Activated CD4-positive, alpha-beta T cell treated with anti-CD3 and anti-CD28 coated beads, Interleukin-2, amount 50 U/mL, for 48 hours (primary cell): ENCODE results near the gene LEKR1.
"Not testable (repeated sequence)": the region's sequence is repeated elsewhere in the genome, so short reads cannot be mapped to it uniquely, and the experiment has no call there.

Source experiments
- DNase-seq, 2 experiments: peaks; one replicate each; pipeline ENCODE4 v3.0.0-alpha.2; 2020

Gene LEKR1

GRCh38 chr3:156826144-156826895, at the start of gene LEKR1:
LEKR1 (plus strand) TSS chr3:156826353; CDS start chr3:156829330, 2,977 bp downstream.
- DNase-seq = peak; percentile 75 to 80

- DNase-seq = no peak
Measured at GRCh38 chr3:156776871-156777270, 49.3 kb upstream of the LEKR1 start.

- DNase-seq = no peak
Measured at GRCh38 chr3:156781310-156782230, 44.6 kb upstream of the LEKR1 start.

- DNase-seq = no peak
Measured at GRCh38 chr3:156782319-156782718, 43.8 kb upstream of the LEKR1 start.

GRCh38 chr3:156782921-156783320, 43.2 kb upstream of the LEKR1 start:
- no peak for DNase-seq

- peak in 1 of 2 experiments; percentile 8 for DNase-seq
Measured at GRCh38 chr3:156787001-156787400, 39.2 kb upstream of the LEKR1 start.

GRCh38 chr3:156787926-156788663, 38.1 kb upstream of the LEKR1 start:
- DNase-seq = peak; percentile 11 to 39

GRCh38 chr3:156788846-156789245, 37.3 kb upstream of the LEKR1 start:
- no peak for DNase-seq

- no peak for DNase-seq
Measured at GRCh38 chr3:156790156-156790555, 36.0 kb upstream of the LEKR1 start.

GRCh38 chr3:156792114-156792513, 34.0 kb upstream of the LEKR1 start:
- no peak for DNase-seq

- DNase-seq = no peak
Measured at GRCh38 chr3:156792536-156792935, 33.6 kb upstream of the LEKR1 start.

GRCh38 chr3:156792945-156793344, 33.2 kb upstream of the LEKR1 start:
- no peak for DNase-seq

GRCh38 chr3:156793400-156793799, 32.8 kb upstream of the LEKR1 start:
- no peak for DNase-seq

GRCh38 chr3:156793851-156794250, 32.3 kb upstream of the LEKR1 start:
- no peak for DNase-seq

GRCh38 chr3:156795890-156796481, 30.2 kb upstream of the LEKR1 start:
- no peak for DNase-seq

GRCh38 chr3:156797368-156797767, 28.8 kb upstream of the LEKR1 start:
- no peak for DNase-seq

- not testable (repeated sequence) for DNase-seq
Measured at GRCh38 chr3:156800287-156800686, 25.9 kb upstream of the LEKR1 start.

- no peak for DNase-seq
Measured at GRCh38 chr3:156801746-156802145, 24.4 kb upstream of the LEKR1 start.

- no peak for DNase-seq
Measured at GRCh38 chr3:156802821-156803606, 23.1 kb upstream of the LEKR1 start.

GRCh38 chr3:156803952-156804741, 22.0 kb upstream of the LEKR1 start:
- no peak for DNase-seq

- DNase-seq = no peak
Measured at GRCh38 chr3:156806698-156807097, 19.5 kb upstream of the LEKR1 start.
